Activated T-helper 1 cell treated with anti-CD3 and anti-CD28 coated beads, Interleukin-12 subunit alpha, Interleukin-12 subunit beta, Interleukin-2, Interleukin-4 antibody, amounts not matched to agents 30 ng/mL and 10 ng/mL and 1 ng/mL, durations not matched to agents 14 hours and 24 hours and 36 hours (primary cell): ENCODE data around the gene FOXD4. TPM values are rescaled to one million over a fixed set of nuclear protein-coding genes. Genes with fewer than 3 reads are reported as not detected.
"Not testable (repeated sequence)": the region's sequence is repeated elsewhere in the genome, so short reads cannot be mapped to it uniquely, and the experiment has no call there.

Experiments
- DNase-seq: peaks from one replicate; pipeline ENCODE4 v3.0.0; 2021; ENCODE audit warnings: low spot score
- H3K27ac Mint-ChIP-seq: one replicate; pipeline ENCODE4 v1.8.0; 2021; ENCODE audit warnings: mild to moderate bottlenecking, mixed read lengths
- H3K27me3 Mint-ChIP-seq: one replicate; pipeline ENCODE4 v1.8.0; 2022; ENCODE audit warnings: mild to moderate bottlenecking, moderate library complexity, mixed read lengths; ENCODE audit not compliant: insufficient read depth
- H3K36me3 Mint-ChIP-seq: one replicate; pipeline ENCODE4 v1.8.0; 2021; ENCODE audit warnings: low read depth, mixed read lengths
- H3K4me1 Mint-ChIP-seq: one replicate; pipeline ENCODE4 v1.8.0; 2021; ENCODE audit warnings: low read depth, mixed read lengths
- H3K4me3 Mint-ChIP-seq: one replicate; pipeline ENCODE4 v1.8.0; 2021; ENCODE audit warnings: mild to moderate bottlenecking, moderate library complexity, mixed read lengths
- H3K9me3 Mint-ChIP-seq: one replicate; pipeline ENCODE4 v1.8.0; 2021; ENCODE audit warnings: mixed read lengths
- intact Hi-C: fragments of 100-400 bp; cut with micrococcal nuclease; formaldehyde crosslinking; loops from one replicate; pipeline ENCODE4 v1.15.1; 2024
- total RNA-seq: library from RNA; stranded (reverse); gene quantifications from 2 replicates; pipeline ENCODE4 v1.2.3, GENCODE V29; 2022

FOXD4 gene
- total RNA-seq, 1 donor from 2014 or later = 0.13 TPM

DNA sequence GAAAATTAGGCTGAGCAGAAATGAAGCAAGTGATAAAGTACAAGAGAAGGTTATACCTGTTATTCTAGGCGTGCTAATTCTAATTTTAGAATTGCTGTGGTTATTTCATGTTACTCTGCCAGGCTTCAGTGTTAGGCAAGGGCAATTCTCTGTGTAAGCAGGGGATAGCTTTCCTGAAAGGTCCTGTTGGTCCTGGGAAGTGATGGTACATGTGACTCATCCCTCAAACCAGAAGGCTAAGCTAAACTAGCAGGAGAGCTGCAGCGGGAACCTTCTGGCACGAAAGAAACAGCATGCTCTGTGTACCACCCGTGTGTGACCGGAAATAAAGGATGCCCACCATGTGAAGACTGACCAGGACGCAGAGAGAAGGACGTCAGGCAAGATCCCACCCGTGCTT, 8.7 kb downstream of the FOXD4 start:
- DNase-seq, H3K9me3 Mint-ChIP-seq, H3K4me1 Mint-ChIP-seq, H3K27ac Mint-ChIP-seq, H3K36me3 Mint-ChIP-seq, H3K4me3 Mint-ChIP-seq, intact Hi-C loops: not testable (repeated sequence)
- peaks cover 28% of the 10 kb centered on the region for H3K27me3 Mint-ChIP-seq

DNA sequence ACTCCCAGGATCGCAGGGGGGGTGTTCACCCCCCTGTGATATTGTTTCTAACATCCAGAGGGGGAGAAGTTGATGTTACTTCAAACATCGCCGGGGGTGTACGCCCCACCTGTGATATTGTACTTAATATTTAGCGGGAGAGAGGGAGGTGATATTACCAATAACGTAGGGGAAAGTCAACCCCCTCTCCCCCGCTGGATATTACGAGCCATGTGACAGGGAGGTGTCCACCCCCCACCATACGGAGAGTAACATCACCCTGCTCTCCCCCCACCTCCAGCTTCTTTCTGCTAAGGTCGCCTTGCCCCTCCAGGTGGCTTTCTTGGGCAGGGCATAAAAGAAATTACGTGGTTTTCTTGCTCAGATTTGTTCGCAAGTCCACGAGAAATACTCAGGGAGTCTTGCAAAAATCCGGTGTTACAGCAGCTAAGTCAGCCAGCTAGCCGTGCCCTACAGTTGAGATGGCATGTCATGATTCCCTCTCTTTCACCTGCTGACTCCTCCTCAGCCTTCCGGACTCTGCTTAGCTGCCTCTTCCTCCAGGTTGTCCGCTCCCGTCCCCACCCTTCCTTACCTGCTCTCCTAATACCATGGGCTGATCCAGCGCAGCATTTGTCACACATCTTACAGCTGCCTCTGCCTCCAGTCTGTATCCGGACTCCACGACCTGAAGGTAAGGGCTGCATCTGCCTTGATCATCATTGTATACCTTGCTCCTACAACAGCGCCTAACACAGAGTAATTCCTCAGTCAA, 9.3 kb downstream of the FOXD4 start:
- H3K4me3 Mint-ChIP-seq, DNase-seq, H3K36me3 Mint-ChIP-seq, H3K9me3 Mint-ChIP-seq, intact Hi-C loops, H3K4me1 Mint-ChIP-seq, H3K27ac Mint-ChIP-seq: not testable (repeated sequence)
- H3K27me3 Mint-ChIP-seq = peaks cover 27% of the 10 kb centered on the region

DNA sequence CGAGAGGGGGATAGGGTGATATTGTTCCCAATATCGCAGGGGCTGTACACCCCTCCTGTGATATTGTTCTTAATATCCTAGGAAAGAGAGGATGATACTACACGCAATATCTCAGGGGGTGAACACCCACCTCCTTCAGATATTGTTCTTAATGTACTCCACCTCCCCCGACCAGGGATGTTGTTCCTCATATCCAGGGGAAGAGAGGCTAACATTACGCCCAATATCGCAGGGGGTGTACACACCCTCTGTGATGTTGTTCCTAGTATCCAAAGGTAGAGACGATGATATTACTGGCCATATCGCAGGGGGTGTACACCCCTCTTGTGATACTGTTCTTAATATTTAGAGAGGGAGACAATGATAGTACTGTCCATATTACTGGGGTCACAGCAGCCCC, 12.2 kb downstream of the FOXD4 start:
- H3K9me3 Mint-ChIP-seq, H3K36me3 Mint-ChIP-seq, H3K27ac Mint-ChIP-seq, H3K4me1 Mint-ChIP-seq, H3K4me3 Mint-ChIP-seq, intact Hi-C loops, DNase-seq: not testable (repeated sequence)
- H3K27me3 Mint-ChIP-seq = peaks cover 22% of the 10 kb centered on the region

DNA sequence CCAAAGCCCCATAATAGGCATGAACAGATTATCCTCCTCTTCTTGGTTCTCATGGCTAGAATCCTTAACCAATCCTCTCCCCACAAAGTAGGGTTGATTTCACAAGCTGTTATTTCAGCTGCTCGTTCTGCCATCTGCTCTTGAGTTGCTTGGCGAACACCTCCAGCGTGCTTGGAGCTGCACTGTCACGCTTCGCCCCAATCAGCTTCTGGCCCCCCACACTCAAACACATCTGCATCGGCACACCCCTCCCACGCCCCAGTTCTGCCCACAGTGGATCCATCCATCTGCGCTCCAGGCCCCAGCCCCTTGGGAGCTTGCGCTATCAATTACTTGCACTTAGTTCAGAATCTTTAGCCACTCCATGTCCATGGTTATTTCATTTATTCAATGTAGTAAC, 17.8 kb downstream of the FOXD4 start:
- H3K36me3 Mint-ChIP-seq, H3K4me1 Mint-ChIP-seq, H3K4me3 Mint-ChIP-seq, DNase-seq, intact Hi-C loops, H3K9me3 Mint-ChIP-seq, H3K27ac Mint-ChIP-seq, H3K27me3 Mint-ChIP-seq: not testable (repeated sequence)

DNA sequence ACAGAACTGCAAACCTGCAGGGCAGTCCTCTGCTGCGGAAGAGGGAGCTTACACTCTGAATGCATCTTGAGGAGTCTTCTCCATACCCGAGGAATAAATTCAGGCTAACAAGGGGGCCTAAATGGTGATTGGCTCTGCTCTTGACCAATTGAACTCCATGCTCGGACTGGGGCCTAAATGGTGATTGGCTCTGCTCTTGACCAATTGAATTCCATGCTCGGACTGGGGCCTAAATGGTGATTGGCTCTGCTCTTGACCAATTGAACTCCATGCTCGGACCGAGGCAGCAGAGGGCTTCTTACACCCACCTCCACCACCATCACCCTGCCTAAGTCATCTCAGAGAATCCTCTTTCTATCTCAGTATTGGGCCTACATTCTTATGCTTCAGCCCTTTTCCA, 18.4 kb downstream of the FOXD4 start:
- intact Hi-C loops, H3K4me1 Mint-ChIP-seq, H3K36me3 Mint-ChIP-seq, H3K27ac Mint-ChIP-seq, DNase-seq, H3K27me3 Mint-ChIP-seq, H3K4me3 Mint-ChIP-seq, H3K9me3 Mint-ChIP-seq: not testable (repeated sequence)

DNA sequence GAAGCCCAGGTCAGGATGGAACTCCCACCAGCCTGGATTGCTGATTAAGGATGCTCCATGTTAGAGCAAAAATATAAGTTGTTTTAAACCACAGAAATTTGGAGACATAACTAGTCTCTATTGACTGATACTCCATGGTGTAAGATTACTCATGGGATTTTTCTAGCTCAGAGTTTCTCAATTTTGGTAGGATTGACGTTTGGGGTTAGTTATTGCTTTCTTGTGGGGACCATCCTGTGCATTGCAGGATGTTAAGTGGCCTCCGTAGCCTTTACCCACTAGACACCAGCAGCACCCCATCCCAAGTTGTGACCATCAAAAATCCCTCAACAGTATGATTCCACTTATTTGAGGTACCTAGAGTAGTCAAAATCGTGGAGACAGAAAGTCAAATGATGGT, 19.4 kb downstream of the FOXD4 start:
- H3K27ac Mint-ChIP-seq, intact Hi-C loops, H3K4me1 Mint-ChIP-seq, H3K9me3 Mint-ChIP-seq, DNase-seq, H3K36me3 Mint-ChIP-seq, H3K4me3 Mint-ChIP-seq, H3K27me3 Mint-ChIP-seq: not testable (repeated sequence)

DNA sequence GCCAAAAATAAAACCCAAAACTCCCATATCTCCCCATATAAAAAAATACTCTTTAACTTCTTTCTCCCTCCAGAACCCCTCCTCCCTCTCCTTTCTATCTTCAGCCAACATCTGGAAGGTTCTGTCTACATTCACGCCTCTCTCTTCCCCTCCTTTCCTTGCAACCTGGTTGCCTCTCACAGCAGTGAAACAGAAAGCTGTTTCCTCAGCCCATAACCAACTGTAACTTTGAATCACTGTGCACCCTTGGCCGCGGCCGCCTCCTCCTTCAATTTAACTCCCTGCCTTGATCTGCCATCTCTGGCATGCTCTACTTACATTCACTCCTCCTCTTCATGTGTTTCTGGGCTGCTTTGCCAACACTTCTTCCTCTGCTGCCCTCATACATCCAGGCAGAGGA, 23.2 kb downstream of the FOXD4 start:
- H3K4me1 Mint-ChIP-seq, H3K9me3 Mint-ChIP-seq, H3K36me3 Mint-ChIP-seq, H3K27me3 Mint-ChIP-seq, DNase-seq, H3K27ac Mint-ChIP-seq, intact Hi-C loops, H3K4me3 Mint-ChIP-seq: not testable (repeated sequence)

DNA sequence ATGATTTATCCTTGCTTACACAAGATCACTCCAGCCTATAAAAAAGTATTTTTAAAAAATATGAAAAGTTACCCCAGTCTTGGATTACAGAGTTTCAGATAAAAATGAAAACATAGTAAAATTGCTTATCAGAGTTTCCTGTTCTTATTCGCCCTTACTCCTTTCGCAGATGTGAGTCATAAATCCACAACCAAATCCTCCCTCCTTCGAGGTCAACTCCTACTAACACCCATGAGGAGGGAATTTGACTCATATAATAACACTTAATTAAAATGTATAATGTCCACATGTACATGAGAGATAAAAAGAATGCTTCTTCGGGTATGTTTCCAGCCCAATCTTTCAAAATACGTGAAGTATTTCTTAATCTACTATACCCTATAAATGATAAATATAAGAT, 23.9 kb downstream of the FOXD4 start:
- DNase-seq, intact Hi-C loops, H3K9me3 Mint-ChIP-seq, H3K4me1 Mint-ChIP-seq, H3K36me3 Mint-ChIP-seq, H3K27me3 Mint-ChIP-seq, H3K4me3 Mint-ChIP-seq, H3K27ac Mint-ChIP-seq: not testable (repeated sequence)

DNA sequence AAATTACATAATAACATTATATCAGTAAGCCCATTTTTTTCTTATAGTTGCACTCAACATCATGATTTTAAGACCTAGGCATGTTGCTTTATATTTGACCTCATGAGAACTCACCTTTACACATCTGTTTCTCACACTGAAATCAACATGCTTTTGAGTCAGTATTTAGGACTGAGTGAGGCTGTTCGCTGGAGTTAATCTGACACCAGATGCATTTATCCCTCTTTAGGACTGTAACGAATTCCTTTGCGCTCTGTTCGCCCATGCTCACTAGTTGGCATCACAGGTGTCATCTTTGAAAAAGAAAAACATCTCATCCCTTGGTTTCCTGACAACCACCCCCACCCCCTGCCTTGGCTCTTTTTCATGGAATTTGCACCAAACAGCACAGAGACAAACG, 24.3 kb downstream of the FOXD4 start:
- DNase-seq = not testable (repeated sequence)

DNA sequence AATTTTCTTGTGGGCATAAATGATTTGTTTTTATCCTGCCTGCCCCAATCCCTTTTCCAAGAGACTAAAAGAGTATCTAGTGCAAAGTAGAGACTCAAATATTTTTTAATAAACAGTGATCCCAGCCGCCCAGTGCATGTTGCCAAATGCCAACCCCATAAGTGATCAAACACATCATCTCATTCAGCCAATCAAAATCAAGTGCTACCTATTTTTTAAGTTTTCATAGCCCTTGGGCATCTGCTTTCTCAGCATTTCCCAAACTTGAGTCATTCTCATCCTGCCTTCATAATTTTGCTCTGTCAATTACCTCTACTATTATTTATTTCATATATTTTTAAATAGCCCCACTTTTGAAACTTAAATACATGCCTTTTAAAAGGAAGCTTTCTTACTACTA, 27.4 kb downstream of the FOXD4 start:
- H3K4me3 Mint-ChIP-seq, intact Hi-C loops, H3K9me3 Mint-ChIP-seq, DNase-seq, H3K27ac Mint-ChIP-seq, H3K36me3 Mint-ChIP-seq: not testable (repeated sequence)
- Mint-ChIP-seq H3K4me1 (peaks cover 11% of the 10 kb centered on the region), H3K27me3 (peaks cover 16% of the 10 kb centered on the region)

More for the DNA sequence above, 24.3 kb downstream of the FOXD4 start:
- H3K4me1 Mint-ChIP-seq, H3K9me3 Mint-ChIP-seq, intact Hi-C loops, H3K27me3 Mint-ChIP-seq, H3K27ac Mint-ChIP-seq, H3K36me3 Mint-ChIP-seq, H3K4me3 Mint-ChIP-seq: not testable (repeated sequence)

DNA sequence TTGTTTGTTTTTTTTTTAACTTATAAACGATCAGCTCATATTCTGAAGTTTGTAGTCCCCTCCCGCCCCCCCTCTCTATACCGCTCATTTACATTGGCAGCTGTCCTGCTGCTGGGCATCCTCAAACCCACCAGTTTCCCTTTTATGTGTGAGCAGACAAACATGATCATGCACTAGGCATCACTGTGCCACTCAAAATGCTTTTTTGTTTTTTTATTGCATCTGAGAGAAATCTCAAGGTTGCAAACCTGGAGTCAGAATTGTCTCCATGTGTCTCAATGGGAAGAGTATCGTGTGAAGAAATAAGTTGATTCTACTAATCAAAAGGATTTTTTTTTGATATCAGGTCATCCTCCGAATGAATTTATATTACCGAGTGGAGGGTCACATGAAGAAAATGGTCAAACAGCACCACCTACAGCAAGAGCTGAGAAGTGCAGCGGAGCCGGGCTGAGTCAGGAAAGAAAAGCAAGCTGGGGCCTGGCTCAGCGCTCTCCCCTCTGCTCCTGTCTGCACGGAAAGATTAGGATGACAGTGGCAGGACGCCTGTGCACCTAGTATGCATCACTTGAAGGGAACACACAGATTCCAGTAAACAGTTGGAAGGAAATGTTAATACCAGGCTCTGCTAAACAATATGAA, 29.7 kb downstream of the FOXD4 start:
- intact Hi-C loops, H3K9me3 Mint-ChIP-seq, H3K27ac Mint-ChIP-seq, DNase-seq, H3K36me3 Mint-ChIP-seq, H3K4me3 Mint-ChIP-seq, H3K4me1 Mint-ChIP-seq: not testable (repeated sequence)
- peaks cover 17% of the 10 kb centered on the region for H3K27me3 Mint-ChIP-seq

DNA sequence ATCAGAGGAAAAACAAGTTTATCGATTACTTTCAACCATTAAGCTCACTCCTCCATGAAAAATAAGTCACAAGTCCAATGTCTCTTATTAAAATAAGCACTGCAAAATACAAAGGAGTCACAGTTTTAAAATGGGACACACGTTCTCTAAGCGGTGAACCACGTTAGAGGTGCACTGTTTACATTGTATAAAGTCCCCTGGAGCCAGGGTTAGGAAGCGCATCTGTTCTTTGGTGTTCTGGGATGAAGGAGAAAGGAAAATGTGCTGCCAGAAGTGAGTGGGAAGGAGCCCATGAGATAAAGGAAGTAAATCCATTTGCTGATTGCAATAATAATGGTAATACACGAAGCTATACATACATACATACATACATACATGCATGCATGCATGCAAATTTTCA, 30.4 kb downstream of the FOXD4 start:
- H3K27me3 Mint-ChIP-seq = peaks cover 17% of the 10 kb centered on the region
- H3K4me3 Mint-ChIP-seq, H3K9me3 Mint-ChIP-seq, intact Hi-C loops, DNase-seq, H3K27ac Mint-ChIP-seq, H3K36me3 Mint-ChIP-seq, H3K4me1 Mint-ChIP-seq: not testable (repeated sequence)

DNA sequence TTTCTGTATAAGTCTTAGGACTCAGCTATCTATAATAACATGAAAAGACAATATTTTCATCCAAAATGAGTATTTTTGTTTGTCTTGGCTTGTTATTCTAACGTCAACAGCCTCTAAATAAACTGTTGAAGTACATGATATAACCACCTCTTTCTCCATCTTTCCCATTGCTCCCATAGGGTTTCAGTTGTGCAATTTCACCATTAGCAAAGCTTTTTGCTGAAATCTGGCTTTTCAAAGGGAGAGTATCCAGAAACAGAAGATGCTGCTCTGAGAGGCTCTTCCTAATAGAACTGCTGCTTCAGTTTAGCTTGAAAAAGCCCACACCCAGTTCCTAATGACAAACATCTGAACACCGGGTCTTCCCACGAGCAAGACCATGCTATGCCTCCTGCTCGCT, 31.1 kb downstream of the FOXD4 start:
- H3K27ac Mint-ChIP-seq, H3K36me3 Mint-ChIP-seq, H3K9me3 Mint-ChIP-seq, DNase-seq, H3K4me1 Mint-ChIP-seq, intact Hi-C loops, H3K4me3 Mint-ChIP-seq: not testable (repeated sequence)
- peaks cover 17% of the 10 kb centered on the region for H3K27me3 Mint-ChIP-seq

DNA sequence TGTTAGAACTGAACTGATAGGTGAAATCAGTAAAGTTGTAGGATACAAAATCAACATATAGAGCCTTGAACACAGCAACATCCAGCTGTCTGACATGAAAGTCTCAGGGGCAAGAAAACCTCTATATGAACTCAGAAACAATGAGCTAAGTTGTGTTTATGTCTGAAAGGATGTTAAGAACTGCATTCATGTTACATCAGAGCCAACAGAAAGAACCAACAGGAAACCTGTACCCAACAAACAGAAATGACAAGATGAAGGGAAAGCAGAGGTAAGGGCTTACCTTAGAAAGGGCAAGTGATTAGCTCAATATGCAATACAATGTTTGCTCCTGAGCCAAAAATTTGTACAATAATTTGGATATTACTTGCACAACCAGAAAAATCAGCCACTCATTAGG, 31.5 kb downstream of the FOXD4 start:
- H3K4me1 Mint-ChIP-seq, H3K9me3 Mint-ChIP-seq, H3K4me3 Mint-ChIP-seq, H3K27ac Mint-ChIP-seq, intact Hi-C loops, DNase-seq, H3K36me3 Mint-ChIP-seq: not testable (repeated sequence)
- peaks cover 19% of the 10 kb centered on the region for H3K27me3 Mint-ChIP-seq
